ENCODE results near the gene NELL1. TPM values are rescaled to one million over a fixed set of nuclear protein-coding genes. Genes with fewer than 3 reads are reported as not detected.

NELL1 gene
- total and polyA plus RNA-seq, 2 experiments from 2014 or later = 8.9 to 20.1 TPM

- no peaks in the 10 kb centered on the region for H3K9me3 ChIP-seq (ENCODE audit: low read depth)
- TF ChIP-seq EZH2 (IDR thresholded peaks at IDR 0.05; ENCODE audit: borderline replicate concordance) = no peak
- TF ChIP-seq EZH2phosphoT487 (IDR thresholded peaks at IDR 0.05; ENCODE audit: low read depth, severe bottlenecking, unreplicated experiment) = no peak
- TF ChIP-seq CTCF (IDR thresholded peaks at IDR 0.05; ENCODE audit: poor library complexity) = no peak
- H4K20me1 ChIP-seq (ENCODE audit: insufficient read depth, poor library complexity, severe bottlenecking) = no peaks in the 10 kb centered on the region
- H3K4me3 ChIP-seq = no peak overlapping the region
- no peak overlapping the region for H2AFZ ChIP-seq
- 85% methylated on average over 1 of the region's 1 CpG for WGBS (ENCODE audit: low lambda C conversion rate, missing lambda C conversion rate)
- no peak overlapping the region for H3K27ac ChIP-seq
- no peak for DNase-seq (ENCODE audit: low spot score)
- no peak overlapping the region for H3K4me2 ChIP-seq
- no peaks in the 10 kb centered on the region for H3K9me2 ChIP-seq (replicated peaks; ENCODE audit: insufficient read depth)
- H3K27me3 ChIP-seq = no peaks in the 10 kb centered on the region
- H3K36me3 ChIP-seq (replicated peaks; ENCODE audit: insufficient read depth, low read depth) = no peaks in the 10 kb centered on the region
- no peaks in the 10 kb centered on the region for H3K4me1 ChIP-seq (ENCODE audit: insufficient read depth)
- no peaks in the 10 kb centered on the region for H3K79me2 ChIP-seq
Measured at GRCh38 chr11:21110415-21110814, 441.0 kb downstream of the NELL1 start.

DNA sequence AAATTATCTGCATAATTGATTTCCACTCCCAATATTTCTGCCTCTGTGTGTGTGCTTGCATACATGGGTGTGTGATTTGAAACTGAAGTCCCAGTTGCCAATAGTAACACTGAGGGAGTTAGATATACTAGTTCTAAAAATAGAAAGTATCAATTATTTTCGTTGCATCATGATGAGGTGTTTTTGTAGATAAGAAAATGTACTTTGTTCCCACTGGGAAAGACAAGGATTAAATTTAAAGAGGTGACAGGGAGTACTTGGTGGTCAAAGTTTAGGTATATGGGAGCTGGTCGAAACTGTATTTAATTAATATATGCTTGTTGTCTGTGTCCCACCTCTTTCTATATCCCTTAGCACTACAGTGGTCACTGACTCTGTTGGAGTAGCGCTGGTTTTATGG, 444.5 kb downstream of the NELL1 start:
- 66% methylated on average over 3 of the region's 3 CpGs for WGBS (ENCODE audit: low lambda C conversion rate, missing lambda C conversion rate)
- H3K4me2 ChIP-seq = no peak overlapping the region
- H2AFZ ChIP-seq = no peak overlapping the region
- TF ChIP-seq CTCF (IDR thresholded peaks at IDR 0.05; ENCODE audit: poor library complexity) (no peak), EZH2phosphoT487 (IDR thresholded peaks at IDR 0.05; ENCODE audit: low read depth, severe bottlenecking, unreplicated experiment) (no peak), EZH2 (IDR thresholded peaks at IDR 0.05; ENCODE audit: borderline replicate concordance) (no peak)
- no peak overlapping the region for H3K4me3 ChIP-seq
- no peaks in the 10 kb centered on the region for H3K36me3 ChIP-seq (replicated peaks; ENCODE audit: insufficient read depth, low read depth)
- no peaks in the 10 kb centered on the region for H3K9me2 ChIP-seq (replicated peaks; ENCODE audit: insufficient read depth)
- no peak for DNase-seq (ENCODE audit: low spot score)
- peak overlapping the region; percentile 38 for H3K27ac ChIP-seq
- H3K4me1 ChIP-seq (ENCODE audit: insufficient read depth) = no peaks in the 10 kb centered on the region
- no peaks in the 10 kb centered on the region for H3K9me3 ChIP-seq (ENCODE audit: low read depth)
- no peaks in the 10 kb centered on the region for H4K20me1 ChIP-seq (ENCODE audit: insufficient read depth, poor library complexity, severe bottlenecking)
- no peaks in the 10 kb centered on the region for H3K27me3 ChIP-seq
- no peaks in the 10 kb centered on the region for H3K79me2 ChIP-seq

- Histone ChIP-seq H3K4me3 (no peak overlapping the region), H3K9me2 (replicated peaks; ENCODE audit: insufficient read depth) (no peaks in the 10 kb centered on the region), H2AFZ (no peak overlapping the region), H3K79me2 (no peaks in the 10 kb centered on the region), H4K20me1 (ENCODE audit: insufficient read depth, poor library complexity, severe bottlenecking) (no peaks in the 10 kb centered on the region), H3K27me3 (no peaks in the 10 kb centered on the region), H3K27ac (peak overlapping the region; percentile 65), H3K36me3 (replicated peaks; ENCODE audit: insufficient read depth, low read depth) (no peaks in the 10 kb centered on the region), H3K4me1 (ENCODE audit: insufficient read depth) (no peaks in the 10 kb centered on the region), H3K4me2 (no peak overlapping the region), H3K9me3 (ENCODE audit: low read depth) (no peaks in the 10 kb centered on the region)
- peak; percentile 18 for DNase-seq (ENCODE audit: low spot score)
- no peak for TF ChIP-seq CTCF (IDR thresholded peaks at IDR 0.05; ENCODE audit: poor library complexity)
- TF ChIP-seq EZH2phosphoT487 (IDR thresholded peaks at IDR 0.05; ENCODE audit: low read depth, severe bottlenecking, unreplicated experiment) = no peak
- no peak for TF ChIP-seq EZH2 (IDR thresholded peaks at IDR 0.05; ENCODE audit: borderline replicate concordance)
- WGBS (ENCODE audit: low lambda C conversion rate, missing lambda C conversion rate) = 85% methylated on average over 1 of the region's 1 CpG
Measured at GRCh38 chr11:21116009-21116408, 446.6 kb downstream of the NELL1 start.

DNA sequence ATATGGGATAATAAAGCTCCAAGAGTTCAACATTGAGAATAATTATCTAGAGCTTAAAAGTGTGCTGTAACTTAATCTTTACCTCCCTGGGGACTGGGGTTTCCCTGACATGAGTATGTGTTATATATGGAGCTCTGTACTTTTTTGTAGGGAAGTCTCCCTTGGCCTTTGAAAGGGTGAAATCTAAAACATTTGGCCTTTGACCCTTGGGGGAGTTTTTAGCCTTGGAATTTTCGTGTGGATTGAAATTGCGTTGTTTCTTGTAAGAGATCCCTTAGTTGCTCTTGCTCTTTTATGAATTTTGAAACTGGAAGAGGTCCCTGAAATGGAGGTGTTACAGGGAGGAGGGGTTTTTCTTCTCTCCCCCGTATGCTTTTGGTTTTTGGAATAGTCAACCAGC, 450.0 kb downstream of the NELL1 start:
- WGBS (ENCODE audit: low lambda C conversion rate, missing lambda C conversion rate) = 34% methylated on average over 3 of the region's 3 CpGs
- no peak overlapping the region for H2AFZ ChIP-seq
- H3K4me3 ChIP-seq = no peak overlapping the region
- H3K27me3 ChIP-seq = no peaks in the 10 kb centered on the region
- no peaks in the 10 kb centered on the region for H4K20me1 ChIP-seq (ENCODE audit: insufficient read depth, poor library complexity, severe bottlenecking)
- no peaks in the 10 kb centered on the region for H3K79me2 ChIP-seq
- no peaks in the 10 kb centered on the region for H3K9me2 ChIP-seq (replicated peaks; ENCODE audit: insufficient read depth)
- no peaks in the 10 kb centered on the region for H3K36me3 ChIP-seq (replicated peaks; ENCODE audit: insufficient read depth, low read depth)
- H3K4me2 ChIP-seq = no peak overlapping the region
- H3K9me3 ChIP-seq (ENCODE audit: low read depth) = no peaks in the 10 kb centered on the region
- H3K4me1 ChIP-seq (ENCODE audit: insufficient read depth) = no peaks in the 10 kb centered on the region
- no peak overlapping the region for H3K27ac ChIP-seq
- DNase-seq (ENCODE audit: low spot score) = no peak
- TF ChIP-seq EZH2 (IDR thresholded peaks at IDR 0.05; ENCODE audit: borderline replicate concordance) = no peak
- no peak for TF ChIP-seq CTCF (IDR thresholded peaks at IDR 0.05; ENCODE audit: poor library complexity)
- TF ChIP-seq EZH2phosphoT487 (IDR thresholded peaks at IDR 0.05; ENCODE audit: low read depth, severe bottlenecking, unreplicated experiment) = no peak

Data from hepatocyte (in vitro differentiated cells).